ENCODE results near the gene GLIS2. TPM values are rescaled to one million over a fixed set of nuclear protein-coding genes. Genes with fewer than 3 reads are reported as not detected.

GLIS2 gene
- total RNA-seq, 1 experiment from 2014 or later = 23.0 TPM

DNA sequence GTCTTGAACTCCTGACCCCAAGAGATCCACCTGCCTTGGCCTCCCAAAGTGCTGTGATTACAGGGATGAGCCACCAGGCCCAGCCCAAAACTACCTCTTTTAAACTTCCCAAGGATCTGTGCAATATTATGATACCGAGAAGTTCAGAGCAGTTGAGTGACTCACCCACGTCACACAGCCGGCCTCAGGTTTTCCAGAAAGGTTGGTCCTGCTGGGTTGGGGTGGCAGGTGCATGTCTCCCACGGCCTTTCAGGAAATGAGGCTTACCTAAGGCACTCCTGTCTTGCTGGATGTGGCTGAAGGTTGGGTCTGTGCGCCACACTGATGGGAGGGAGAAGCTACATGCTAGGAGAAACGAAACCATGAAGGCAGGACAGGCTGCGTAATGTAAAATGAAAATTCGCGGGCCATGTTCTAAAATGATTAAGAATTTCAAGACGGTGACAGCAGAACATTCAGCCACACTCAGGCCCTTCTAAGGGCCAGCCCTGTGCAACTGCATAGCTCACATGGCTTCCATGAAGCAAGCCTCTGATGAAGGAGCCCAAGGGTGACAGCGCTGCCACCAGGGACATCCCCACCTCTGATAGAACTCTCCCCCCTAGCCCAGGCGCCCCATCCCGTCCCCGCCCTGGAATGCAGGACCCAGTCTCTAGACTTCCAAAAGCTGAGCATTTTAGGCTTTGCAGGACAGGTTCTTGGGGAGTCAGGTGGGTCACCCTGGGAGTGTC is 6.6 kb upstream of the GLIS2 start:
- Mint-ChIP-seq H3K27ac (peak overlapping the region; percentile 79), H3K9me3 (no peaks in the 10 kb centered on the region), H3K4me1 (peaks cover 36% of the 10 kb centered on the region), H3K4me3 (peak overlapping the region; percentile 75), H3K36me3 (peaks cover 2% of the 10 kb centered on the region), H3K27me3 (ENCODE audit: low read depth) (peaks cover 5% of the 10 kb centered on the region)
- POLR2A ChIA-PET = interaction anchor here (0.6 to 1.6 kb wide), 7 partner anchors 10 to 91 kb away, joined by 3 to 7 read pairs (median 4); partner anchors contain the start of gene TFAP4
- CTCF ChIA-PET = interaction anchor here (0.6 to 7.4 kb wide), 29 partner anchors 8 to 1384 kb away, joined by 3 to 122 read pairs (median 5); partner anchors contain the start of genes CORO7, GLIS2, PAM16 and TFAP4
- no peak for TF ChIP-seq CREM (CRISPR knock-in tag; IDR thresholded peaks at IDR 0.05)
- TF ChIP-seq, protein P1, sequence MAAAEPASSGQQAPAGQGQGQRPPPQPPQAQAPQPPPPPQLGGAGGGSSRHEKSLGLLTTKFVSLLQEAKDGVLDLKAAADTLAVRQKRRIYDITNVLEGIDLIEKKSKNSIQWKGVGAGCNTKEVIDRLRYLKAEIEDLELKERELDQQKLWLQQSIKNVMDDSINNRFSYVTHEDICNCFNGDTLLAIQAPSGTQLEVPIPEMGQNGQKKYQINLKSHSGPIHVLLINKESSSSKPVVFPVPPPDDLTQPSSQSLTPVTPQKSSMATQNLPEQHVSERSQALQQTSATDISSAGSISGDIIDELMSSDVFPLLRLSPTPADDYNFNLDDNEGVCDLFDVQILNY (CRISPR knock-in tag; IDR thresholded peaks at IDR 0.05) = no peak
- no peak for TF ChIP-seq ZNF416 (CRISPR knock-in tag; IDR thresholded peaks at IDR 0.05)
- TF ChIP-seq ETV6 (CRISPR knock-in tag; IDR thresholded peaks at IDR 0.05) = no peak
- no peak for DNase-seq (ENCODE audit: low spot score)
- no peak for ATAC-seq

DNA sequence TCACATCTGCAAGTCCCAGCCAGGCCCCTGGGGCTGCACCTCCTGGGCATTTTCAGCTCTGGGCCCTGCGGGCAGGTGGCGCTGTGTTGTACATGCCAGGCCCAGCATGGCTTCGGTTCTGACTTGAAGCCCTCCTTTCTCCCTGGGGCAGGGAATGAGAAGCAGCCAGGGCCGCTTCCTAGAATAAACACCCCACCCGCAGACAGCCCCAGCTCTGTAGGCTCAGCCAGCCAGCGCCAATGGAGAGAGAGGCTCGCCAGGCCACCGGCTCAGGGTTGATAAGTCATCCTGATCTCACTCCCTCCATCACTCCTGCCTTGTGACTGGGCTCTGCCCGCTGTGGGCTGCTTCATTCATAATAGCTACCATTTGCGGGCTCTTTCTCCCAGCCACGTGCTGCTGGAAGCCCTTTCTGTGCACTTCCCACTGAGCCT is 6.0 kb upstream of the GLIS2 start:
- H3K27me3 Mint-ChIP-seq (ENCODE audit: low read depth) = peaks cover 11% of the 10 kb centered on the region
- H3K36me3 Mint-ChIP-seq = peaks cover 2% of the 10 kb centered on the region
- peak; percentile 50 for ATAC-seq
- H3K27ac Mint-ChIP-seq = peak overlapping the region; percentile 38; the same call in 1 of the 2 replicates
- H3K4me3 Mint-ChIP-seq = no peak overlapping the region
- CTCF ChIA-PET = interaction anchor here (0.6 to 7.4 kb wide), 30 partner anchors 9 to 1385 kb away, joined by 3 to 122 read pairs (median 5); partner anchors contain the start of genes CORO7, PAM16 and TFAP4
- DNase-seq (ENCODE audit: low spot score) = peak; percentile 92
- H3K4me1 Mint-ChIP-seq = peaks cover 37% of the 10 kb centered on the region
- H3K9me3 Mint-ChIP-seq = no peaks in the 10 kb centered on the region
- POLR2A ChIA-PET = interaction anchor here (0.6 to 1.6 kb wide), 8 partner anchors 11 to 90 kb away, joined by 3 to 7 read pairs (median 4); partner anchors contain the start of gene TFAP4
- TF ChIP-seq TEAD4 (CRISPR knock-in tag; IDR thresholded peaks at IDR 0.05) = peak; percentile 70; the same call in 1 of the 2 replicates
- TF ChIP-seq GABPB1 (CRISPR knock-in tag; IDR thresholded peaks at IDR 0.05) = 0 out of 2 replicates have a peak, but pooled peaks have one; percentile 18
- peak; percentile 64 for TF ChIP-seq SP1 (CRISPR knock-in tag; conservative IDR thresholded peaks at IDR 0.05)
- TF ChIP-seq, protein P2, sequence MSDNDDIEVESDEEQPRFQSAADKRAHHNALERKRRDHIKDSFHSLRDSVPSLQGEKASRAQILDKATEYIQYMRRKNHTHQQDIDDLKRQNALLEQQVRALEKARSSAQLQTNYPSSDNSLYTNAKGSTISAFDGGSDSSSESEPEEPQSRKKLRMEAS (CRISPR knock-in tag; IDR thresholded peaks at IDR 0.05) = peak; percentile 58
- TF ChIP-seq, protein P3, sequence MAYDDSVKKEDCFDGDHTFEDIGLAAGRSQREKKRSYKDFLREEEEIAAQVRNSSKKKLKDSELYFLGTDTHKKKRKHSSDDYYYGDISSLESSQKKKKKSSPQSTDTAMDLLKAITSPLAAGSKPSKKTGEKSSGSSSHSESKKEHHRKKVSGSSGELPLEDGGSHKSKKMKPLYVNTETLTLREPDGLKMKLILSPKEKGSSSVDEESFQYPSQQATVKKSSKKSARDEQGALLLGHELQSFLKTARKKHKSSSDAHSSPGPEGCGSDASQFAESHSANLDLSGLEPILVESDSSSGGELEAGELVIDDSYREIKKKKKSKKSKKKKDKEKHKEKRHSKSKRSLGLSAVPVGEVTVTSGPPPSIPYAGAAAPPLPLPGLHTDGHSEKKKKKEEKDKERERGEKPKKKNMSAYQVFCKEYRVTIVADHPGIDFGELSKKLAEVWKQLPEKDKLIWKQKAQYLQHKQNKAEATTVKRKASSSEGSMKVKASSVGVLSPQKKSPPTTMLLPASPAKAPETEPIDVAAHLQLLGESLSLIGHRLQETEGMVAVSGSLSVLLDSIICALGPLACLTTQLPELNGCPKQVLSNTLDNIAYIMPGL (CRISPR knock-in tag; IDR thresholded peaks at IDR 0.05) = peak; percentile 54; the same call in 1 of the 2 replicates
- no peak for TF ChIP-seq CREM (CRISPR knock-in tag; IDR thresholded peaks at IDR 0.05)
- TF ChIP-seq KAT7 (CRISPR knock-in tag; IDR thresholded peaks at IDR 0.05; ENCODE audit: borderline replicate concordance) = no peak
- TF ChIP-seq ZNF423 (CRISPR knock-in tag; IDR thresholded peaks at IDR 0.05) = peak; percentile 80
- peak; percentile 55; the same call in 1 of the 2 replicates for TF ChIP-seq FOXK1 (CRISPR knock-in tag; IDR thresholded peaks at IDR 0.05)
- TF ChIP-seq, protein P4, sequence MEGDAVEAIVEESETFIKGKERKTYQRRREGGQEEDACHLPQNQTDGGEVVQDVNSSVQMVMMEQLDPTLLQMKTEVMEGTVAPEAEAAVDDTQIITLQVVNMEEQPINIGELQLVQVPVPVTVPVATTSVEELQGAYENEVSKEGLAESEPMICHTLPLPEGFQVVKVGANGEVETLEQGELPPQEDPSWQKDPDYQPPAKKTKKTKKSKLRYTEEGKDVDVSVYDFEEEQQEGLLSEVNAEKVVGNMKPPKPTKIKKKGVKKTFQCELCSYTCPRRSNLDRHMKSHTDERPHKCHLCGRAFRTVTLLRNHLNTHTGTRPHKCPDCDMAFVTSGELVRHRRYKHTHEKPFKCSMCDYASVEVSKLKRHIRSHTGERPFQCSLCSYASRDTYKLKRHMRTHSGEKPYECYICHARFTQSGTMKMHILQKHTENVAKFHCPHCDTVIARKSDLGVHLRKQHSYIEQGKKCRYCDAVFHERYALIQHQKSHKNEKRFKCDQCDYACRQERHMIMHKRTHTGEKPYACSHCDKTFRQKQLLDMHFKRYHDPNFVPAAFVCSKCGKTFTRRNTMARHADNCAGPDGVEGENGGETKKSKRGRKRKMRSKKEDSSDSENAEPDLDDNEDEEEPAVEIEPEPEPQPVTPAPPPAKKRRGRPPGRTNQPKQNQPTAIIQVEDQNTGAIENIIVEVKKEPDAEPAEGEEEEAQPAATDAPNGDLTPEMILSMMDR (IDR thresholded peaks at IDR 0.05) = peak; percentile 76
- TF ChIP-seq, protein P5, sequence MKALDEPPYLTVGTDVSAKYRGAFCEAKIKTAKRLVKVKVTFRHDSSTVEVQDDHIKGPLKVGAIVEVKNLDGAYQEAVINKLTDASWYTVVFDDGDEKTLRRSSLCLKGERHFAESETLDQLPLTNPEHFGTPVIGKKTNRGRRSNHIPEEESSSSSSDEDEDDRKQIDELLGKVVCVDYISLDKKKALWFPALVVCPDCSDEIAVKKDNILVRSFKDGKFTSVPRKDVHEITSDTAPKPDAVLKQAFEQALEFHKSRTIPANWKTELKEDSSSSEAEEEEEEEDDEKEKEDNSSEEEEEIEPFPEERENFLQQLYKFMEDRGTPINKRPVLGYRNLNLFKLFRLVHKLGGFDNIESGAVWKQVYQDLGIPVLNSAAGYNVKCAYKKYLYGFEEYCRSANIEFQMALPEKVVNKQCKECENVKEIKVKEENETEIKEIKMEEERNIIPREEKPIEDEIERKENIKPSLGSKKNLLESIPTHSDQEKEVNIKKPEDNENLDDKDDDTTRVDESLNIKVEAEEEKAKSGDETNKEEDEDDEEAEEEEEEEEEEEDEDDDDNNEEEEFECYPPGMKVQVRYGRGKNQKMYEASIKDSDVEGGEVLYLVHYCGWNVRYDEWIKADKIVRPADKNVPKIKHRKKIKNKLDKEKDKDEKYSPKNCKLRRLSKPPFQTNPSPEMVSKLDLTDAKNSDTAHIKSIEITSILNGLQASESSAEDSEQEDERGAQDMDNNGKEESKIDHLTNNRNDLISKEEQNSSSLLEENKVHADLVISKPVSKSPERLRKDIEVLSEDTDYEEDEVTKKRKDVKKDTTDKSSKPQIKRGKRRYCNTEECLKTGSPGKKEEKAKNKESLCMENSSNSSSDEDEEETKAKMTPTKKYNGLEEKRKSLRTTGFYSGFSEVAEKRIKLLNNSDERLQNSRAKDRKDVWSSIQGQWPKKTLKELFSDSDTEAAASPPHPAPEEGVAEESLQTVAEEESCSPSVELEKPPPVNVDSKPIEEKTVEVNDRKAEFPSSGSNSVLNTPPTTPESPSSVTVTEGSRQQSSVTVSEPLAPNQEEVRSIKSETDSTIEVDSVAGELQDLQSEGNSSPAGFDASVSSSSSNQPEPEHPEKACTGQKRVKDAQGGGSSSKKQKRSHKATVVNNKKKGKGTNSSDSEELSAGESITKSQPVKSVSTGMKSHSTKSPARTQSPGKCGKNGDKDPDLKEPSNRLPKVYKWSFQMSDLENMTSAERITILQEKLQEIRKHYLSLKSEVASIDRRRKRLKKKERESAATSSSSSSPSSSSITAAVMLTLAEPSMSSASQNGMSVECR (CRISPR knock-in tag; IDR thresholded peaks at IDR 0.05; ENCODE audit: borderline replicate concordance) = no peak
- TF ChIP-seq, protein P6, sequence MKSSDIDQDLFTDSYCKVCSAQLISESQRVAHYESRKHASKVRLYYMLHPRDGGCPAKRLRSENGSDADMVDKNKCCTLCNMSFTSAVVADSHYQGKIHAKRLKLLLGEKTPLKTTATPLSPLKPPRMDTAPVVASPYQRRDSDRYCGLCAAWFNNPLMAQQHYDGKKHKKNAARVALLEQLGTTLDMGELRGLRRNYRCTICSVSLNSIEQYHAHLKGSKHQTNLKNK (CRISPR knock-in tag; IDR thresholded peaks at IDR 0.05) = no peak
- TF ChIP-seq, protein P7, sequence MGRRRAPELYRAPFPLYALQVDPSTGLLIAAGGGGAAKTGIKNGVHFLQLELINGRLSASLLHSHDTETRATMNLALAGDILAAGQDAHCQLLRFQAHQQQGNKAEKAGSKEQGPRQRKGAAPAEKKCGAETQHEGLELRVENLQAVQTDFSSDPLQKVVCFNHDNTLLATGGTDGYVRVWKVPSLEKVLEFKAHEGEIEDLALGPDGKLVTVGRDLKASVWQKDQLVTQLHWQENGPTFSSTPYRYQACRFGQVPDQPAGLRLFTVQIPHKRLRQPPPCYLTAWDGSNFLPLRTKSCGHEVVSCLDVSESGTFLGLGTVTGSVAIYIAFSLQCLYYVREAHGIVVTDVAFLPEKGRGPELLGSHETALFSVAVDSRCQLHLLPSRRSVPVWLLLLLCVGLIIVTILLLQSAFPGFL (CRISPR knock-in tag; IDR thresholded peaks at IDR 0.05; ENCODE audit: borderline replicate concordance) = no peak
- TF ChIP-seq, protein P8, sequence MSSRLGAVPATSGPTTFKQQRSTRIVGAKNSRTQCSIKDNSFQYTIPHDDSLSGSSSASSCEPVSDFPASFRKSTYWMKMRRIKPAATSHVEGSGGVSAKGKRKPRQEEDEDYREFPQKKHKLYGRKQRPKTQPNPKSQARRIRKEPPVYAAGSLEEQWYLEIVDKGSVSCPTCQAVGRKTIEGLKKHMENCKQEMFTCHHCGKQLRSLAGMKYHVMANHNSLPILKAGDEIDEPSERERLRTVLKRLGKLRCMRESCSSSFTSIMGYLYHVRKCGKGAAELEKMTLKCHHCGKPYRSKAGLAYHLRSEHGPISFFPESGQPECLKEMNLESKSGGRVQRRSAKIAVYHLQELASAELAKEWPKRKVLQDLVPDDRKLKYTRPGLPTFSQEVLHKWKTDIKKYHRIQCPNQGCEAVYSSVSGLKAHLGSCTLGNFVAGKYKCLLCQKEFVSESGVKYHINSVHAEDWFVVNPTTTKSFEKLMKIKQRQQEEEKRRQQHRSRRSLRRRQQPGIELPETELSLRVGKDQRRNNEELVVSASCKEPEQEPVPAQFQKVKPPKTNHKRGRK (CRISPR knock-in tag; IDR thresholded peaks at IDR 0.05; ENCODE audit: borderline replicate concordance) = no peak
- TF ChIP-seq TEAD1 (CRISPR knock-in tag; IDR thresholded peaks at IDR 0.05) = peak; percentile 87; the same call in 1 of the 2 replicates
- TF ChIP-seq CREB1 (CRISPR knock-in tag; IDR thresholded peaks at IDR 0.05) = peak; percentile 61; the same call in 1 of the 2 replicates
